Measurements from ENCODE around the gene ACSBG1.
"Not testable (repeated sequence)": the region's sequence is repeated elsewhere in the genome, so short reads cannot be mapped to it uniquely, and the experiment has no call there.

The ACSBG1 gene

DNA sequence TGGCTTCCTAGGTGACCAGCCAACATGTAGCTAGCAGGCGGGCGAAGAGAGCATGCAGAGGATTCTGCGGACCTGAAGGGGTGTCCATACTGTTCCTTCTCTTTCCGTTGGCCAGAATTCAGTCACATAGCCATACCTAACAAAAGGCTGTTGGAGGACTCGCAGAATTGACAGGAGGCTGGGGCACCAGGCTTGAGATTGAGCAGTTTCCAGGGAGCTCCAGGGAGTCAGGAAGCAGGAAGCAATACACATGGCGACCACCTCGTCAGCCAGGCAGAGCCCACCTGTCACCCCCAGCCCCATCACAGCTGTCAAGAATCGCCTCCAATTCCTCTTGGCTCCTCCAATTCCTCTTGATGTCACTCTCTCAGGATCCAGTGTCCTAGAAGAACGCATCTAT, 16.8 kb upstream of the ACSBG1 start:
- DNase-seq (ENCODE audit: low read depth, low spot score), result no peak

DNA sequence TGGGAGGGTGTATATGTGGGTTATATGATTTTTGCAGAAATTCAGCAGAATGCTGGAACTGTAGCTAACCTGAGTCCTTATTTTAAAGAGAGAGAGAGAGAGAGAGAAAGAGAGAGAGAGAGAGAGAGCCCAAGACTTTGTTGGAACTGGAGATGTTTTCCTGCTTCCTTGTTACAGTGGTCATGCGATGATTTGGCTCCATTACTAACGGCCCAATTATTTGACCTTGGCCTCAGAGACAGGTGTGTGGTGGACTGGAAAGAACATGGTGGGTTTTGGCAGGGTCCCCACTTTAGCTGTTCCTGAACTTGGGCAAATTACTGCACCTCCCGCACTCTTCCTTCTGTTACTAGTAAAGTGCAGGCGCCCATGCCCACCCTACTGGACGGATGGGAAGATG, 14.8 kb upstream of the ACSBG1 start:
- no peak for DNase-seq (ENCODE audit: low read depth, low spot score)

DNA sequence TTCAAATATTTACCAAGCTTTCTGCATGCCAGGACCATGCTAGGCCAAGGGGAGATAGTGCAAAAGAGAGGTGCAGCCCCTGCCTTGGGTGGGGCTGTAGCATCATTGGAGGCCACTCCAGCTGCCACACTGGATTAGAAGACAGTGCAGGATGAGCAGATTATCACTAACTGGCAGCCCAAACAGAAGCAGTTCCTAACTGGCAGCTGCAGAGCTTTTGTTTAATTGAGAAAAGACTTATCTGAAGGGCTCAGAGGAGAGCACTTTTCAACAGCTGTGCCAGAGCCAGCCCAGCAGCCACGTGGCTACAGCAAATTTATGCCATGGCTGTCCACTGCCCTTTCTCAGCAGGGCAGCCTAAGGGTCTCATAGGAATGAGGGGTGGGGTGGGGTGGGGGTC, 13.5 kb upstream of the ACSBG1 start:
- no peak for DNase-seq (ENCODE audit: low read depth, low spot score)

DNA sequence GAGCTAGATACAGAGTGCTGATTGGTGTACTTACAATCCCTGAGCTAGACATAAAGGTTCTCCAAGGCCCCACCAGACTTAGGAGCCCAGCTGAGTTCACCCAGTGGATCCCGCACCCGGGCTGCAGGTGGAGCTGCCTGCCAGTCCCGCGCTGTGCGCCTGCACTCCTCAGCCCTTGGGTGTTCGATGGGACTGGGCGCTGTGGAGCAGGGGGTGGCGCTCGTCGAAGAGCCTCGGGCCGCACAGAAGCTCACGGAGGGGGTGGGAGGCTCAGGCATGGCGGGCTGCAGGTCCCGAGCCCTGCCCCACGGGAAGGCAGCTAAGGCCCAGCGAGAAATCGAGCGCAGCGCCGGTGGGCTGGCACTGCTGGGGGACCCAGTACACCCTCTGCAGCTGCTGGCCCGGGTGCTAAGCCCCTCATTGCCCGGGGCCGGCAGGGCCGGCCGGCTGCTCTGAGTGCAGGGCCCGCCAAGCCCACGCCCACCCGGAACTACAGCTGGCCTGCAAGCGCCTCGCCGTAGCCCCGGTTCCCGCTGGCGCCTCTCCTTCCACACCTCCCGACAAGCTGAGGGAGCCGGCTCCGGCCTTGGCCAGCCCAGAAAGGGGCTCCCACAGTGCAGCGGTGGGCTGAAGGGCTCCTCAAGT, 11.7 kb upstream of the ACSBG1 start:
- DNase-seq (ENCODE audit: low read depth, low spot score), result not testable (repeated sequence)

DNA sequence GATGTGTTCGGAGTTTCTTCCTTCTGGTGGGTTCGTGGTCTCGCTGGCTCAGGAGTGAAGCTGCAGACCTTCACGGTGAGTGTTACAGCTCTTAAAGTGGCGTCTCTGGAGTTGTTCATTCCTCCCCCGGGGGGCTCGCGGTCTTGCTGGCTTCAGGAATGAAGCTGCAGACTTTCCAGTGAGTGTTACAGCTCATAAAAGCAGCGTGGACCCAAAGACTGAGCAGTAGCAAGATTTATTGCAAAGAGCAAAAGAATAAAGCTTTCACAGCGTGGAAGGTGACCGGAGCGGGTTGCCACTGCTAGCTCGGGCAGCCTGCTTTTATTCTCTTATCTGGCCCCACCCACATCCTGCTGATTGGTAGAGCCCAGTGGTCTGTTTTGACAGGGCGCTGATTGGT, 11.0 kb upstream of the ACSBG1 start:
- DNase-seq (ENCODE audit: low read depth, low spot score), result not testable (repeated sequence)

DNA sequence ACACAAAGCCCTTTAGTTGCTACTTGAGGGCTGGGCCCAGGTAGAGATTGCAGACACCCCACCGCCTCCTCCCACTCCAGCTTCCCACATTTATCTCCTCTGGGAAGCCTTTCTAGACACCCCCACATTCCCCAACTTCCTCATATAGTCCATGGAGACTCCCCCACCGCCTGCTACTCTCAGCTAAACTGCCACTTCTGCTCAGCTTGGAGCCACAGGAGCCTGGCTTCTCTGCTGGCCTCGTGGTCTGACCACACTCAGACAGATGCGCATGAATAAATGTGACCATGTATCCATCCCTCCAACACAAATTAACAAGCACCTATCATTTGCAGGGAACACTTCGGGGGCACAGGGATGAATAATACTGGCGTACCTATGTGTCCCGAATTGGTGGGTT, 10.5 kb upstream of the ACSBG1 start:
- no peak for DNase-seq (ENCODE audit: low read depth, low spot score)

DNA sequence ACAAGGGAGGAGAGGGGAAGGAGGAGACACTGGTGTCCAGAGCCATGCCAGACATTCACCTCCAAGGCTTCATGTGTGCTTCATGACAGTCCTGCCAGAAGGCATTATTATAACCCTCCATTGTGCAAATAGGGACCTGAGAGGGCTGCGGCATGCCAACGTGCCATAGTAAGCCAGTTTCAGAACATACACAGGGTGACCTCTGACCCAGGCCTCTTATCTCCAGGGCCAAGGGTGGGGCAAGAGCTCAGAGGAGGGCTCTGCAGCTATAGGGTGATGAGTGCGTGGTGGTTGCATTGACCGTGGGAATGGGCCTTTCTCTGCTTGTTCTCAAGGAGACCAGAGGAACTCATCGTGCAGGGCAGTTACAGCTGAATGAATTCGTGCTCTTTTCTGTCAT, 9.7 kb upstream of the ACSBG1 start:
- DNase-seq (ENCODE audit: low read depth, low spot score), result no peak

DNA sequence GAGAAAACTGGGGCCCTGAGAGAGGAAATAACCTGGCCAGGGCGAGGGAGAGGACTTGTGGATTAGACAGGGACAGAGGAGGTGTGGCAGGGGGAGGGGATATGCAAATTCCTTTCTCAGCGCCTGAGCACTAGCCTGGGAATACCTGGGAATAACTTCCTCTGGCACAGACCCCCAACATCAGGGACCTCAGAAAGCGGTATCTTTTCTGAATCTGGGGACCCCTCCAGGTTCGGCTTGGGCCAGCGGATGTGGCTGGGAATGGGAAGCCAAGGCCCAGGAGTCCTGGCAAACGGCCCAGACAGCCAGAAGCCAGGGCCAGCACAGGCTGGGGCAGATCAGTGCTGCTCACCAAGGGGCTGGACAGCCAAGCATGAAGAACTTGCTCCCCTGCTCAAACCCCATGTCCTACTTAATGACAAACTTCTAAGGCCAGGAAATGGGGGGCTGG, 9.2 kb upstream of the ACSBG1 start:
- DNase-seq (ENCODE audit: low read depth, low spot score), result no peak

DNA sequence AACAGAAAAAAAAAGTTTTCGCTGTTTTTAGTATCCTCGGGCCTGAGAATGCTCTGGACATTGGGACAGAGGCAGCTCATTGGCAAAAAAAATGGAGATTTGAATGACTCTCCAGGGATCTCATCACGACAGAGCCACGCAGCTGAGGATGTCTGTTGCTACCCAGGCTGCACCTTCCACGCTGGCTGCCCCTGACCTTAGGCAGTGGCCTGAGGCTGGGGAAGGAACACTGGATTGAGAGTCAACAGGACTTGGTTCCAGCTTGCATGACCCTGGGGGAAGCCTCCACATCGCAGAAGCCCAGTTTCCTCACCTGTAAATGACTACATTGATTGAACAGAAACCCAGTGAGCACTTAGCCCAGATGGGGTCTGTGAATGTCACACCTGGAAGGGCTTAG, 8.7 kb upstream of the ACSBG1 start:
- no peak for DNase-seq (ENCODE audit: low read depth, low spot score)

DNA sequence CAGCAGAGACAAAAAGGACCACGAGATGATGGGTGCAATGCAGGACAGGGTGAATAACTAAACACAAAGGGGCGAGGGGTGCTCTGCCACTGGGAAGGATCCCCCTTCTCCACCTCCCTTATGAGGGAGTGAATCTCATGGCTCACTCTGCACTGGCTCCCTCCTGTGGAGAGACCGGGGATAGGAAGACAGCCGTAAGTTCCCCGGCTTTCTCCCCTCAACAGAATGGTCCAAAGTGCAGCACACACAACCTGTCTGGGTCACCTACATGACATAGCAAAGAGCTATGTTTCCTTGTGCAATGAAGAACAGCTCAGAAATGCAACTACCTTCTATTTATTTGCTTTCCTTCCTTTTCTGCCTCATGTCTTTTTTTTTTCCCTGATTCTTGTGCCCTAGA, 7.8 kb upstream of the ACSBG1 start:
- DNase-seq (ENCODE audit: low read depth, low spot score), result no peak

DNA sequence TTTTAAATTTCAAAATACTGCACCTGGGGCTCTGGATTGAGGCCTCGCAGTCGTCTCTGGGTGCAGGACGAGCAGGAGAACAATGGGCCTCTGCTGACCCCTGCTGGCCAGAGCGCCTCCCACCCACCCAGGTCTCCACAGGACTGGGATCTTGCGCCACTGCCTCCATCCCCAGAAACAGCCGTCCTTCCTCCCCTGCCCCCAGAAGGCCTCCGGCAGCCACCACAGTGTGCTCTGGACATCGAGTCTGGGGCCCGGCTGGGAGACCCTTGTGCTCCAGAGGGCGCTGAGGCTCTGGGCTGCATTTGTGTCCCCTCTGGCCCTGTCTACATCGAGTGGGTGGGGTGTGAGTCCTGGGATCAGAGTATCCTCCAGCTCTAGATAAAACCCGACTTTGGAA, 6.7 kb upstream of the ACSBG1 start:
- peak; percentile 57 for DNase-seq (ENCODE audit: low read depth, low spot score)

DNA sequence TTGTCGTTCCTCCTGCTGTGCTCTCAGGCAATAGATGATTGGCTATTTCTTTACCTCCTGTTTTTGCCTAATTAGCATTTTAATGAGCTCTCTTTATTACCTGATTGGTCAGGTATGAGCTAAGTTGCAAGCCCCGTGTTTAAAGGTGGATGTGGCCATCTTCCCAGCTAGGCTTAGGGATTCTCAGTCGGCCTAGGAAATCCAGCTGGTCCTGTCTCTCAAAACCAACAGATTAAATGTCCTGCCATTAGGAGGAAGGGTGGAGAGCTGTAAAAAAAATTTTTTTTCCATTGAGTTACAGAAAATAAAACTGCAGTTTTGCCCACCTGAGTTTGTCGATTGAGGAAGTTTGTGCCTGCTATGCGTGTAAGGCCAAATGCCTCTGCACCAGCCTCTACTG, 5.4 kb upstream of the ACSBG1 start:
- DNase-seq (ENCODE audit: low read depth, low spot score), result no peak

DNA sequence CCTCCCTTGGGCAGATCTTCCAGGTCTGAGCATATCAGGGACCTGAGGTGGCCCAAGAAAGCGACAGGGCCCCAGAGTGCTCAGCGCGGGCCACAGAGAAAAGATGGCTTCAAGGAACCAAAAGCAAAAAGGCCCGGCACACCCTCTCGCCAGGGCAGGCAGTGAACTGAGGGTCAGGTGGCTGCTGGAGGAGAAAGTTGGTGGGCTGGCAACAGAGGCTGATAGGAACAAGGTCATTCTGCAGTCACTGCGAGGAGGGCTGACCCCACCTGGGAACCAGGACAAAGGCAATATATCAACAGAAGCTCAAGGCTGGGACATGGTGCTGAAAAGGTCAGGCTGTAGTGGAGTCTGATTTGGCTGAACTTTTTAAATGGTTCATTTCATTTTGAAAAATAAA, 2.8 kb upstream of the ACSBG1 start:
- DNase-seq (ENCODE audit: low read depth, low spot score), result no peak

DNA sequence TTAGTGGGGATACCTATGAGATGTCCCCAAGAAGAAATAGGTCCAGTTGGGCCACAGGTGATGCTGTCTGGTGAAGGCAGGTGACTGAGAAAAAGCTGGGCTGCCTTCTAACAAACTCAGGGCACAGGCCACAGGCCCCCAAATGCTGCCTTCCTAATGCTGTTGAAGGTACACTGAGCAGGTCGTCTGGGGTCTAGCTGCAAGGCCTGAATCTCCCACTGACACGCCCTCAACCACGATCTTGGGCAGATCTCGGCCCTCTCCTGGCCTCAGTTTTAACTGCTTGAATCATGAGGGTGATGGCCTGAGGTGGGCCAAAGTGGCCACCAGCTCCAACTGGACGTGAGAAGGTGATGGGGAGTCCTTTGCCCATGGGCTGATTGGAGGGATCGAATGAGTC, 2.1 kb upstream of the ACSBG1 start:
- DNase-seq (ENCODE audit: low read depth, low spot score), result no peak

DNA sequence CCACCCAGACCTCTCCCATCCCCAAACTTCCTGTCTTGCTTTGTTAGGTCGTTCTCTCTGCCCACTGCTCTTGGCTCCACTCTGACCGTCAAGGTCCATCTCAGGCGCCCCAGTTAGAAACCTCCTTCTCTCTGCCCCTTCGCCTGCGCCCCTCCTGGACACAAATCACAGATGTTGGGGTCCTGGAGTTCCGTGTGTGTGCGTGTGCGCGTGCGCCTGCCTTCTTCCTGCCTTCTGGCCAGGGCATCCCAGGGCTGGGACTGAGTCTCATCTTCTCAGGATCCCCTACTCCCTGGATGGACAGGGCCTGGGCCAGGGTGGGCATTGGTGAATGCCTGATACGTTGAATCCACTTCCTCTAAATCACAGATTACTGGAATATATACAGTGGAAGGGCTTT, 869 bp downstream of the ACSBG1 start:
- DNase-seq (ENCODE audit: low read depth, low spot score), result no peak

DNA sequence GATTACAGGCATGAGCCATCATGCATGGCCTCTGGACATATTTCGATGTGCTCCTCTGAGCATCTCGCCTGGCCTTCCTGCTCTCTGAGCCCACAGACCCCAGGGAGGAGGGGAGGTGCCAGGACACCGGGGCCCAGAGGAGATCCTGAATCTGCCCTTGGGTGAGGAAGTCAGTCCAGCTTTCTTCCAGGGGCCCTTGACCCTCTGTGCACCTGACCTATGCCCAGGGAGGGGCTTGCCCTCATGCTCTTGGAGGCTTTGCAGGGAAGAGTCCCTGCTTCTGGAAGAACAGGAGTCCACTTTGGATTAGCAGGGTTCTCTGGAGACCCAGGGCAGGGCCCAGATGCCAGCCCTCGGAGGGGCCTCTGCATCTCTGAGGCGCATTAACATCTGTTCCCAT, 1.4 kb downstream of the ACSBG1 start:
- no peak for DNase-seq (ENCODE audit: low read depth, low spot score)

DNA sequence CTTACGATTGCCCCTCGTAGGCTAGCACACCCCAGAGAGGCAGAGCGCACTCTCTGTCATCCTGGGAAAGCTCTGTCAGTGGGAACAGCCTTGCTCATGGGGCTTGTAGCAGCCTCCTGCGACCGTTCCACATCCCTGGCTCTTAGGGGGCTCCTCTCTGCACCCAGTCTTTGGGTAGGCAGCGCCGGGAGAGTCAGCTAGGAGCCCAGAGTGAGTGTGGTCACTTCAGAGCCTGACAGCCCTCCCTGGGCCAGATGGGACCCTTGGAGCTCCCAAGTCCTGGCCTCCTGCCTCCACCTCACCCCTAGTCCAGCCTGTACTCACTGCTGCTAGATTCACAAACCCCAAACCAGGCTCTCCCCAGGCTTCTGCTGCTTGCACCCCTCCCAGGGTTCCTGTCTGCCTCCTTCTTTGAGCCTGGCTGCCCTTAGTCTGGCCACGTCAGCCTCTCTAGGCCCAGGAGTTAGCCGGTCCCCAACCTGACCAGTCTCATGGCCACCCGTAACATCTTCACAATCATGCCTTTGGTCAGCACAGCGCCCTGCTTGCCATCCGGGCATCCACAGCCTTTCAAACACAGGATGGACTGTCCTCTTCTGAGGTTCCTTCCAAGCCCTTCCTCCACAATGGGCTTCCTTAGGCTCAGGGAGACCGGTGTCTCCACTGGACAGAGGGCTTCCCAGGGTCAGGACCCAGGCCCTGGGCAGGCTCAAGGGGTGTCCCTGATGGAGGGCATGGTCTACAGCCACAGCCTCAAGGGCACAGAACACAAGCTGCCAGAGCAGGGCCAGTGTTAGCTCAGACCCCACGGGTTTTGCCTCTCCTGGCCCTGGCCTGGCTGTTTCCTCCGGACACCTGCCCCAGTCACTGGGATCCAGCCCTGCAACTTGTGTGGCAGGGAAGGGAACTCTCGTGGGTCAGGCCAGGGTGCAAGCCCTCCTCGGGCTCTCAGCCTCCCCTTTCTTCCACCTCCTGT, 4.6 kb downstream of the ACSBG1 start:
- DNase-seq (ENCODE audit: low read depth, low spot score), result no peak

DNA sequence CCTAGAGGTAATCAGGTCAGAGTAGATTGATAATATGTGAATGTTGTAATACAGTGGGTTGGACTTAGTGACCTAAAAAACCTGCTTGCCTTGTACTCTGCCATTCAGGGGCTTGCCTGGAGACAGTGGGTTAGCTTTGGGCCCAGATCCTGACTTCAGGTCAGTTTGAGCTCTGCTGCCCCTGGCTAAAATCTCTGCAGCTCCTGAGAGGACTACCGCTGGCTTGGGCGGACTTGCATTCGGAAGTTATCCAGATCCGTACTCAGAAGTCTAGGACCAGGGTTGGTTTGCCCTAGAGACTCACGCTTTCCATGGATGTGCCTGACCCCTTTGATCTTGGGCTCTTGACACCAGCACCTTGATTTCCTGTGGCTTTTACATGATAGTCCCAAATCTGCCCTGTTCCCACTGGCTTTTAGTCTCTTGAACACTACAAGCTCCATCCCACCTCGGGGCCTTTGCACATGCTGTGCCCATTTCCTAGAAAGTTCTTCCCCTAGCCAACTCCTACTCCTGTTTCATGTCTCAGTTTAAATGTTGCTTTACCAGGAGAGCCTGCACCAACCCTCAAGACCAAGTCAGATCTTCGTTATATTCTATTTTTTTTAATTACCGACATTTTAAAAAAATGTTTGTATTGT, 5.9 kb downstream of the ACSBG1 start:
- DNase-seq (ENCODE audit: low read depth, low spot score), result no peak

DNA sequence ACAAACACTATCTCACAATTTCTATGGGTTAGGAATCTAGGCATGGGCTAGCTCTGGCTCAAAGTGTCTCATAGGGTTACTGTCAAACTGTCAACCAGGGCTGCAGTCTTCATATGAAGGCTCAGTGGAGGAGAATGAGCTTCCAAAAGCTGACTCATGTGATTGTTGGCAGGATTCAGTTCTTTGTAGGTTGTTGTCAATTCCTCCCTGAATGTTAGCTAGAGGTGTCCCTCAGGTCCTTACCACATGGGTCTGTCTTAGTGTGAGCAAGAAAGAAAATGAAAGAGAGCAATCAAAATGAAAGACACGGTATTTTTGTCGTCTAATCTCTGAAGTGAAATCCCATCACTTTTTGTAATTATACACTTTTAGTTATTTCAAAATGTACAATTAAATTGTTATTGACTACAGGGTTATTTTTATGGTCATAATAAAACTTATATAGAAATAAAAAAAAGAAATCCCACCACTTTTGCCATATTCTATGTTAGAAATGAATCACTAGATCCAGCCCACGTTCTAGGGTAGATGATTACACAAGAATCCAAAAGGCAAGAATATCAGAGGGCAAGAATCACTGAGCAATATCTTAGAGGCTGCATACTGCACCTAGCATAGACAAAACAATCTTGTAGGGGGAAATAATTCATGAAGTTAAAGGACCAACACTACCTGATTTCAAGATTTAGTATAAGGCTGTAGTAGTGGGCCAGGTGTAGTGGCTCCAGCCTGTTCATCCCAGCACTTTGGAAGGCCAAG, 8.4 kb downstream of the ACSBG1 start:
- no peak for DNase-seq (ENCODE audit: low read depth, low spot score)

DNA sequence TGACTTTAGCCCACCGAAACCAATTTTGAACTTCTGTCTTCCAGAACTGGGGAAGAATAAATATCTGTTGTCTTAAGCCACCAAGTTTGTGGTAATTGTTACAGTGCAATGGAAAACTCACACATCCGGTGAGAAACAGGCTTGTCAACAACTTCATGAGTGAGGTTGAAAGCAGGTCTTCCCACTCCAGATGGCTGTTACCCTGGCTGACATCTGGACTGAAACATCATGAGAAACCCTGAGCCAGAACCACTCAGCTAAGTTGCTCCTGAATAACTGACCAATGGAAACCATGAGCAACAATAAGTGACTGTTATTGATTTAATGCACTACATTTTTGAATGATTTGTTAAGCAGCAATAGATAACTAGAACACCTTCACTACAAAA, 10.3 kb downstream of the ACSBG1 start:
- no peak for DNase-seq (ENCODE audit: low read depth, low spot score)

DNA sequence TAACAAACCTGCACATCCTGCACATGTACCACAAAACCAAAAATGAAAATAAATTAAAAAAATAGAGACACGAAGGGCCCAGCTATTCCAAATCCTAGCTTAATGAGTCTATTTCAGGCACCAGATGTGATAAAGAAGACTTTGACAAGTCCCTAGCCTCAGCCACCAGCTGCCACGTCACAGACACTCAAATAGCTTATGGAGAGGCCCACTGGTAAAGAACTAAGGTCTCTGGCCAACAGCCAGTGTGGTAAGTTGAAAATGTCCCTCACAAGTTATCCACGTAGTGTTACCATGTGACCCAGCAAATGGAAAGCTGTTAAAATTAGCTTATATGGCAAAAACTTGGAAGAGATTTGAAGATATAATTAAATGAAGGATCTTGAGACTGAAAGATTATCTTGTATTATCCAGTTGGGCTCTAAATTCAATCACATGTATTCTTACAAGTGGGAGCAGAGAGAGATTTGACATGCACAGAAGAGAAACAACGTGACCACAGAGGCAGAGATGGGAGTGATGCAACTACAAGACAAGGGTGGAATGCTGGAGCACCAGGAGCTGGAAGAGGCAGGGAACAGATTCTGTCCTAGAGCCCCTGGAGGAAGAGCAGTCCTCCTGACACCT, 10.9 kb downstream of the ACSBG1 start:
- DNase-seq (ENCODE audit: low read depth, low spot score), result no peak
